Effector CD8-positive, alpha-beta T cell (primary cell): ENCODE data around the gene FAM24A.
"Not testable (repeated sequence)": the region's sequence is repeated elsewhere in the genome, so short reads cannot be mapped to it uniquely, and the experiment has no call there.

Source experiments
- DNase-seq: peaks from one replicate; lab custom pipeline; 2025; lab: John Stamatoyannopoulos, UW
- total RNA-seq, 4 experiments: gene quantifications; one replicate each; lab custom pipeline; 2026; lab: John Stamatoyannopoulos, UW

Gene FAM24A
- total RNA-seq = 0 reads per million in 4 experiments

- DNase-seq = no peak
These were observed at the start of gene FAM24A for GRCh38 chr10:122910310-122910709. FAM24A (plus strand) TSS chr10:122910610; CDS start chr10:122911635, 1,025 bp downstream.

GRCh38 chr10:122861711-122862161, 48.7 kb upstream of the FAM24A start:
- no peak for DNase-seq

GRCh38 chr10:122863216-122864193, 46.9 kb upstream of the FAM24A start:
- DNase-seq = no peak

GRCh38 chr10:122864194-122864592, 46.2 kb upstream of the FAM24A start:
- no peak for DNase-seq

GRCh38 chr10:122864901-122865300, 45.5 kb upstream of the FAM24A start:
- no peak for DNase-seq

- DNase-seq = not testable (repeated sequence)
These were observed 43.5 kb upstream of the FAM24A start for GRCh38 chr10:122866757-122867482.

GRCh38 chr10:122868768-122869167, 41.6 kb upstream of the FAM24A start:
- DNase-seq = not testable (repeated sequence)

GRCh38 chr10:122871947-122872346, 38.5 kb upstream of the FAM24A start:
- DNase-seq = not testable (repeated sequence)

GRCh38 chr10:122875843-122876466, 34.5 kb upstream of the FAM24A start:
- DNase-seq = no peak

GRCh38 chr10:122876467-122876855, 33.9 kb upstream of the FAM24A start:
- DNase-seq = no peak

GRCh38 chr10:122877264-122877663, 33.1 kb upstream of the FAM24A start:
- DNase-seq = no peak

- no peak for DNase-seq
These were observed 31.5 kb upstream of the FAM24A start for GRCh38 chr10:122878799-122879338.

- DNase-seq = peak; percentile 92
These were observed 30.8 kb upstream of the FAM24A start, which contains the start of gene FAM24B for GRCh38 chr10:122879339-122880273. FAM24B (minus strand) TSS chr10:122879581; CDS start chr10:122850515, 29,066 bp downstream.

- DNase-seq = no peak
These were observed 27.6 kb upstream of the FAM24A start for GRCh38 chr10:122882766-122883165.

GRCh38 chr10:122884166-122884565, 26.2 kb upstream of the FAM24A start:
- no peak for DNase-seq

- DNase-seq = no peak
These were observed 16.0 kb upstream of the FAM24A start for GRCh38 chr10:122894261-122894944.

- not testable (repeated sequence) for DNase-seq
These were observed 6.5 kb upstream of the FAM24A start for GRCh38 chr10:122903861-122904260.

GRCh38 chr10:122911889-122912484, 1.6 kb downstream of the FAM24A start:
- DNase-seq = peak; percentile 32

GRCh38 chr10:122915700-122916099, 5.3 kb downstream of the FAM24A start:
- no peak for DNase-seq
